GM18517 (cell line): ENCODE data around the gene MTA1.

ENCODE experiments used
- ATAC-seq: cut with Tn5 transposase; IDR thresholded peaks from one replicate; pipeline ENCODE4 v1.9.1; 2021; ENCODE audit warnings: mild to moderate bottlenecking, moderate library complexity; ENCODE audit not compliant: unreplicated experiment

Gene MTA1

DNA sequence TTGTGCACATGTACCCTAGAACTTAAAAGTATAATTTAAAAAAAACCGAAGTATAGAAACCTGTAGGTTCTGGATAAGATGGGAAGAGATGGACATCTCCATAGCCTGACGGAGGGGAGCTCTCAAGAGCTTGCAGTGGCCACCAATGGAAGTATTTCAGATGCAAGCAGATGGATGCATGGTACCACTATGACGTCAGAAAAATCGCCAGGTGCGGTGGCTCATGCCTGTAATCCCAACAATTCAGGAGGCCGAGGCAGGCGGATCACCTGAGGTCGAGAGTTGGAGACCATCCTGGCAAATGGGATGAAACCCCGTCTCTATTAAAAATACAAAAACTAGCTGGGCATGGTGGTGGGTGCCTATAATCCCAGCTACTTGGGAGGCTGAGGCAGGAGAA lies 17.9 kb upstream of the MTA1 start:
- ATAC-seq, result no peak

DNA sequence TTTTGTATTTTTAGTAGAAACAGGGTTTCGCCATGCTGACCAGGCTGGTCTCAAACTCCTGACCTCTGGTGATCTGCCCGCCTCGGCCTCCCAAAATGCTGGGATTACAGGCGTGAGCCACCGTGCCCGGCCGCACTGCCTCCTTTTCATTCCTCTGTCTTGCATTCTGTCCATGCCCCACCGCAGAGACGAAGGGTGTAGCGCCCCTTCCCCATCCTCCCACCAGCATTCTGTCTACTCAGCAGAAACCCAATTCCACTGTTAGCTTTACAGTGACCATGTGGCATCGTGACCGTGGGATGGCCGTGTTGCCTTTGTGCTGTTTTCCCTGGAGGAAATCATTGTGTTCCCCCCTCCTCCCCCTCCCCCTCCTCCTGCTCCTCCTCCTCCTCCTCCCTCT lies 11.0 kb upstream of the MTA1 start:
- no peak for ATAC-seq

- no peak for ATAC-seq
Measured at GRCh38 chr14:105409364-105409763, 10.3 kb upstream of the MTA1 start.

- ATAC-seq, result no peak
Measured at GRCh38 chr14:105410642-105411016, 9.0 kb upstream of the MTA1 start.

DNA sequence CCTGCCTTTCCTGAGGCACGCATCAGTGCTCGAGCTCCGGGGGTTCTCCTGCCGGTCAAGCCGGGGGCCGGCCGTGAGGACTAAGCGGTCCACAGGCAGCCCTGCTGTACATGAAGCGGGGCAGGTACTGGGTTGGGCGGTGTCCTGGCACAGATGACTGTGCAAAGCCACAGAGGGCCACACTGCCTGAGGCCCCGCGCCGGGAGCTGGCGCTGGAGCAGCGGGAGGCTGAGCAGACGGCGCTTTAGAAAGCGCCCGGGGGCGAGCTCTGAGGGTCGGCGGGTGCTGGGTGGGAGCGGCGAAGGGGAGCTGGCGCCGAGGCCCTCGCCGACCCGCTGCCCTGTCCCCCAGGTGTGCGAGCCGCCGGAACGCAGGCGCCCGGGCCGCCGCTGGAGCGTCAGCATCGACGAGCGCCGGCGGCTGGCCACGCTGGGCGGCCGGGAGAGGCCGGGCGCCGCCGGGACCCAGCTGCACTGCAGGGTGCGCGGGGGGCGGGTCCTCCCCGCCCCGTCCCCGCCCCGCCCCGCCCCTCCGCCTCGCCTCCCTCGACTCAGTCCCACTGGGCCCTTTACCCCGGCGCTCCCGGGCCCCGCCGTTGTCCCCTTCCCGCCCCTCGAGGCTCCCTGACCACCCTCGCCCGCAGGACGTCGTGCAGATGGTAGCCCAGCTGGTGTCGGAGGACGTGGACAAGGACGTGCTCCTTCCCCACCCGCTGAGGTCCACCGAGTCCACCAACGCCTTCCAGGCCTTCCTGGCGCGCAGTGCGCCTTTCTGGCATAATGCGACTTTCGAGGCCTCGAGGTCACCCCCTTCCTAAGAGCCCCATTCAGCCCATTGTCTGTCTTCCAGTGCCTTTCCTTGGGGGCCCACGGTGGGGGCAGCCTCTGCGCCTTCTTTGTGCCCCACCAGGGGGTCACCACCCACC lies 8.3 kb upstream of the MTA1 start:
- no peak for ATAC-seq

GRCh38 chr14:105411985-105412770 lies 7.4 kb upstream of the MTA1 start:
- ATAC-seq, result no peak

DNA sequence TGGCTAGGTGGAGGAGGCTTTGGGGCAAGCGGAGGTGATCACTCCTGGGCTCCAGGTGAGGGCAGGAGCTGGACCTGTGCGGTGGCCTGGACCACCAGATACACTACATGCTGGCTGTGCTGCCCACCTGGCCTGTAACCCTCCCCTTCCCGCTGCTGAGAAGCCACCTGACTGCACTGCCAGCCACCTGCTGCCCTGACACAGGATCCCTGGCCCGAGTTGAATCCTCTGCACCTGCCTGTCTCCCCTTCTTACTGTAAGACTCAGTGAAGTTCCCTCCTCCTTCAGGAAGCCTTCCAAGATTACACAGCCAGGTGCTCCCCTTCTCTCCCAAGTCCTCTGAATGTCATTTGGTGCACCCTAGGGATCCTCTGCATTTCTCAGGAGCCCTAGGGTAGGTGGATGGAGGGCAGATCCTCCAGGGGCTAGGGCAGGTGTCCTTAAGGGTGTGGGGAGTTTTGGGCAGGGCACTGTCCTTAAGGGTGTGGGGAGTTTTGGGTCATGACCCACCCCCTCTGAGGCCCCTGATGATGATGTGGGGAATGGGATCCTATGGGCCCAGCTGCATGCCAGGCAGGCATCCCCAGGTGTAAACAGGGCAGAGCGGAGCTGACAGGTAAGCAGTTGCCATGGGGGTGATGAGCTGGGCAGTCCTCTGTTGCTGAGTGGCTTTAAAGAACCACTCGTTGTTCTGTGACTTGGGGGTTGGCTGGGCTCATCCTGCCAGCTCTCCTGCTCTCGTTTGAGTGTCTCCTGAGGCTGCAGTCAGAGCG lies 6.7 kb upstream of the MTA1 start:
- ATAC-seq, result no peak

- no peak for ATAC-seq
Measured at GRCh38 chr14:105413544-105413886, 6.1 kb upstream of the MTA1 start.

DNA sequence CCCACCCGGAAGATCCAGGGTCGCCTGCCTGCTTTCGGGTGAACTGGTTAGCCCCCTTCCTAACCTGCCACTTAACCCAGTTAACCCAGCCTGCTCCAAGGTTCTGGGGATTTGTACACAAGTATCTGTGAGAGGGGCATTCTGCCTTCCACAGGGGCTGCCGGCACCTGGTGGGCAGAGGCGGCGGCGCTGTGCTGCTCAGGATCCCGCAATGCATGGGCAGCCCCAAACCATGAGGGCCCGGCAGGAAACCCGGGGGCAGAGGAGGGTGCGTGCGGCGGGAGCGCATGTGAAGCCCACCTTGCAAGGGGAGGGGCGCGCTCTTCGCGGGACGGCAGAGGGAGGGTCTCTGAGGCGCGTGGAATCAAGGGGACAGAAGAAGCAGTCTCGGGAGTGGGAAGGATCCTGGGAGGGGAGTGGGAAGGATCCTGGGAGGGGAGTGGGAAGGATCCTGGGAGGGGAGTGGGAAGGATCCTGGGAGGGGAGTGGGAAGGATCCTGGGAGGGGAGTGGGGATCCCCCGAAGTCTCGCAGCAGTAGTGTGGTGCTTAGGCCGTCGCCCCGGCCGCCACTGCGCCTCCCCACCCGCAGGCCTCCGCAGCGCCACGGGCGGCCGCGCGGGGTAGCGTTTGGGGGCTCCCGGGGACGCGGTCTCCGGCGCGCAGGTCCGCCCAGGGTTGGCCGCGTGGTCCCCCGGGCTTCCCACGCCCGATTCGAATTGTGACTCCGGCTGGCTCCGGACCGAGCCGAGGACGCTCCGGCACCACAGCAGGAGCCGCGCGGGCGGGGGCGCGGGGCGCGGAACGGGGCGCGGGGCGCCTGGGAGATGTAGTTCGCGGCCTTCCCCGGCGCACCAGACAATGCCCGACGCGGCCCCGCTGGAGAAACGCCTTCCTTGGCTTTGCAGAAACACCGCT lies 4.9 kb upstream of the MTA1 start:
- peak; percentile 61 for ATAC-seq

DNA sequence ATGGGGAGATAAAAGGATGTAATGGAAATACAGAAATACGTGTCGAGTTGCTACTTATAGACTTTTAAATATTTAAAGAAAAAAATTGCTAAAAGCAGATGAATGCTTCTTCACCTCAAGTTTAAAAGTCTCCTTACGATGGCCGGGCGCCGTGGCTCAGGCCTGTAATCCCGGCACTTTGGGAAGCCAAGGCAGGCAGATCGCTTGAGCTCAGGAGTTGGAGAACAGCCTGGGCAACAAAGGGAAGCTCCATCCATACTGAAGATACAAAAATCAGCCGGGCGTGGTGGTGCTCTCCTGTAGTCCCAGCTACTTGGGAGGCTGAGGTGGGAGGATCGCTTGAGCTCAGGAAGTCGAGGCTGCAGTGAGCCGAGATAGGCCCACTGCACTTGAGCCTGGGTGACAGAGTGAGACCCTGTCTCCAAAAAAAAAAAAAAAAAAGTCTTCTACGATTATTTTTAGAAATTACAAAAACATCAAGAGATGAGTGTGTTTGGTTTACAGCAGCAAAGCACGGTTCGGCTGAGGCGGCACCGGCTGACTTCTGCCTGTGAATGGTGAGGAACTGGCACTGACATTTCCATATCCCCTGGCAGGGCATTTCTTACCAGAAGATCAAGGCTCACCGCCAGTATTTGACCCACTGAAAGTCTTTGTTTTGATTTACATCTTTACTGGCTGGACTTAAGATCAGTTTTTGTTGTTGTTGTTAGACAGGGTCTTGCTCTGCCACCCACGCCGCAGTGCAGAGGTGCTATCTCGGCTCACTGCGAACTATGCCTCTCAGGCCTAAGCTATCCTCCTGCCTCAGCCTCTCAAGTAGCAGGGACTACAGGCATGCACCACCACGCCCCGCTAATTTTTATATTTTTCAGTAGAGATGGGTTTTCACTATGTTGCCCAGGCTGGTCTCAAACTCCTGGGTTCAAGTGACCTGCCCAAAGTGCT lies 3.9 kb upstream of the MTA1 start:
- no peak for ATAC-seq

DNA sequence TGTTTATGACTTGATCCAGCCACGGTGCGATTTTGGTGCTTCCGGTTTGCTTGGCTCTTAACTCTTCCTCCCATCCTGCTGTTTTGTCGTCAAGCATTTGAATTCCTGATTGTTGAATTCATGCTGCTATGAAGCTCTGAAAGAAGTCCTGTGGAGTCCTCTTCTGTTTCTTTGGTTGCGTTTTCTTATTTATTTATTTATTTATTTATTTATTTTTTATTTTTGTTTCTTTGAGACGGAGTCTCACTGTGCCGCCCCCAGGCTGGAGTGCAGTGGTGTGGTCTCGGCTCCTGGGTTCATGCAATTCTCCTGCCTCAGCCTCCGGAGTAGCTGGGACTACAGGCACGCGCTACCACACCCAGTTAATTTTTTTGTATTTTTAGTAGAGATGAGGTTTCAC lies 3.0 kb upstream of the MTA1 start:
- ATAC-seq, result no peak

DNA sequence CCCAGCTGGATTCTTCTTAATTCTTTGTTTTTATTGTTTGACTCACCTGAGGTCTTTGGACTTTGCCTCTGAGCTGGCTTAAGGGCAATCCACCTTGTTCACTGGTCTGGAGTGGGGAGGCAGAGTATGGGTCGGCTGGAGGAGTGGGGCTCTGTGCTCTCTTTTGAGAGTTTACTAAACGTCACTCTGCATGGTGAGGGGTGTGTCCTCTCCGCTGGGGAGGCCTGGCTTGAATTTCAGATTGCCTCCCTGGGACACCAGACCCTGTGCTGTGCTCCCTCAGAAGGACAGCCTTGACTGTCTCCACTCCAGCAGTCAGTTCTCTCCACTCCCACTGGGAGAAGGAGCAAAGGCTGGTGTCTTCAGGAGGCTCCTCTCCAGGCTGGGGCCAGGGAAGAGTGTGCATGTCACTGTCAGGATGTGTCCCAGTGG lies 1.9 kb upstream of the MTA1 start:
- no peak for ATAC-seq

GRCh38 chr14:105418269-105419194 lies 1.1 kb upstream of the MTA1 start:
- no peak for ATAC-seq

DNA sequence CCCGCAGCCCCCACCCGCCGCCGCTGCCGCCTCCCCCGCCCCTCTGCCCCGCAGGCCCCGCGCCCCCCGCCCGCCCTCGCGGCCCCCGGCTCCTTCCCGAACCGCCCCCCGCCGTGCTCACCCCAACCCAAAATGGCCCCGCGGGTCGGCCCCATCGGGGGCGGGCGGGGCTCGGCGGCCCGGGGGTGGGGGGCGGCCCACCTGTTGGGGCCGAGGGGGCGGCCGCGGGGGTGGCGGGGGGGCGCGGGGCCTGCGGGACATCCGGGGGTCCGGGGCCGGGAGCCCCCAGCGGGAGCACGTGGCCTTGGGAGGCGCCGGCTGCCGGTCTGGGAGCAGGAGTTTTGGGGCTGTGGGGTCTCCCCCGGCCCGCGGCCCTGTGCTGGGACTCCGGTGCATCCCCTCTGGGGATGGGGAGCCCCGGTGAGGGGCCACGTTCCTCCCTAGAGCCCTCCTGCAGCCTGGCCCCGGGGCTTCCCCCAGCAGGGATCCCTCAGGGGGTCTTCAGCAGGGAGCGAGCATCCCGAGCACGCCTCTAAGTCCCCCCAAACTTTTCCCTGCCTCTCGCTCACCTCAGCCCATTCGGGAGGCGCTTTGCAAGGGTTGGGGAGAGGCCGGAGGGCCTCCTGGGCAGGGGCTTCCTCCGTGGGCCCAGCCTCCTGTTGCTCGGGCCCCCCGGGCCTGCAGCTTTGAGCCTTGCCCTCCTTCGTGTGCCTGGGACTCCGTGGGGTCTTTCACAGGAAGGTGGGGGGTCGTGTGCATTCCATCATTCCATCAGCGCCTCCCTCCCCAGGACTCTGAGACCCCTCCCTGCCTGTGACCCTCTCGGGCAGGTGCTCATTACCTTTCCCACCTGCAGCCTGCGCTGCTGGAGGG lies 710 bp downstream of the MTA1 start:
- no peak for ATAC-seq

DNA sequence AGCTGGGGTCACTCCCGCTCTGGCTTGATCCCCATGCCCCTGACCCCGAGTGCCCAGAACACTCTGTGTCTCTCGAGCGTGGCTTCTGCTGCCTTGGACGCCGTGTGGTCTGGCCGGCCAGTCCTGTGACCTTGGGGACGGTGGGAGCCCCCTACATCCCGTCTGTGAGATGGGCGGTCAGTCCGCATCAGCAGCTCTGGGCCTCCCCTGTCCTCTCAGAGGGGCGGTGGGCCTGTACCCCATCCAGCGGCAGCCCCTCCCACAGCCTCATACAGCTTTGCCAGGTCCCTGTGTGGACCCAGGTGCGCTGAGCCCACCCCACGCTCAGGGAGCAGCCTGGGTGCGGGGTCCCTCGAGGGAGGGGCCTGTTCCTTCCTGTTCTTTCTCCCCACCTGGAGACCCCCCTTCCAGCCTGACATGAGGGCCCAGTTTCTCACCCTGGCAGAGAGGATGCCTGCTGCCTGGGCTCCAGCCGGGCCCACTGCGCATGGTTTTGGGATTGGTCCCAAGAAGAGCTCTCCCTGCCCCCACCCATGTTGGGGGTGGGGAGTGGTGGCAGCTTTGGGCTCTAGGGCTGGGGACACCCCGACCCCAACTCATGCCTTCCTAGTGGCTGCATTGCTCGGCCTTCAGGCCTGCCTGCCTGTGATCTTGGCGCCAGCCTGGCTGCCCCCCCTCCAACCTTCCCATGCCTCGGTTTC lies 1.5 kb downstream of the MTA1 start:
- no peak for ATAC-seq

DNA sequence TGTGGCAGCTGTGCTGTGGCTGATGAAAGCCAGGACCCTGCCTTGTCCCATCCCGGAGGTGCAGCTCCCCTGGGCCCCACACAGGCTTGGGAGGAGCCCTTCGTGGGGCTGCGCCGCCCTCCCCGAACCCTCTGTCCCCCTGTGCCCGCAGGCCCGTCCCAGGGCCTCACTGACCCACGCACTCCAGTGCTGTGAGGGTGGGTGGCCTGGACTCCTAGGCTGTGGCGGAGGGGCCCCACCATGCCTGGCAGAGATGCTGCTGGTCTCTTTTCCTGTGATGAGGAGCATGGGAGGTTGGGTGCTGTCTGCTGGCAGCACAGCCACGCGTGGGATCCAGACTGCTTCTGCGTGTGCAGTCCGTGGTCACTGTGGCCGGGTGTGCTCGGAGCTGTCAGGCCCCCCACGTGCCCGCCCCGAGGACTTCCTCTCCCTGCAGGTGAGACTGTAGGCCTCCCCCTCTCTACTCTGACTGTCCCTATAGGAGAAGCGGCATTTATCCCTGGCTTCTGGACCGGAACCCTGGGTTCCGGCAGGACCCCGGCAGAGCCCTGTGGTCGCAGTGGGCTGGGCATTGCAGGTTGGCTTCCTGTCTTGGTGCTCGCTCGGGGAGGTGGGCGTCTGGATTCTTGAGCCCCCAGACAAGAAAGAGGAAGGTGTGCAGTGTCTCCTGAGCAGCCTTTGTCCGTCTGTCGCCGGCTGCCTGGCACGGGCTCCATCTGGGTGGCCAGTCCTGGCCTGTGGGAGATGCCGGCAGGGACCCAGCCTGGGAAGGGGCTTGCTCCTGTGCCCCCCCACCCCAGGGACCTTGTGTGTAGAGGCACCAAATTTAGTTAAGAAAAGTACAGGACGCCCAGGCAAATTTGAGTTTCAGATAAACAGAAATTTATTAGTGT lies 2.3 kb downstream of the MTA1 start:
- ATAC-seq, result no peak
